Measurements from ENCODE around the gene DLGAP4.

DNA sequence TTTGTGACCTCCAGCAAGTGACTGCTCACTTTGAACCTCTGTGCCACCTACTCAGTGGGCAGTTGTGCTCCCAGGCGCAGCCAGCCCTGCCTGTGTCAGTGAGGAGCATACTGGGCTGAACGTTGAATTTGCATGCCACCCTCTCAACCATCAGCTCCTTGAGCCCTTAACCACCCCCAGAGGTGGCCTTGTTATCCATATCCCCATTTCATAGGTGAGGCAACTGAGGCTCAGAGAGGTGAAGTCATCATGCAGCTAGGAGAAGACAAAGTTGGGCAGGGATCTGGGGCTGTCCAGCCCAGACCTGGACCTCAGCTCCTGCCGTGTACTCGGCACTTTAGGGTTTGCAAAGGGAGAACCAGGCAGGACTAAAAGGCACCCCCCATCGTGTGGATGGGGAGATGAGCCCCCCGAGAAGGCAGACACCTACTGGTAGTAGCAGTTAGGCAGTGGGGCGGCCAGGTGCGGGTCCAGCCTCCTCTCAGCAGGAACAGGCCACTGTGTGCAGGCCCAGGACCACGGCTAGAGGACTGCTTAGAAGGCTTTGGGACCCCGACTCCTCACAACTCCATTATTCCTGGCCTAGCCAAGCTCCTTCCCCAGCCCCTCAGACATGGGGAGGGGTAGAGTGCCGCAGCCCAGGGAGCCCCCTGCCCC lies 134.4 kb downstream of the DLGAP4 start:
- TF ChIP-seq CBX3 (IDR thresholded peaks at IDR 0.05; ENCODE audit: borderline replicate concordance, low read depth) (no peak), KLF5 (IDR thresholded peaks at IDR 0.05; ENCODE audit: partially characterized antibody) (no peak), RUNX3 (IDR thresholded peaks at IDR 0.05; ENCODE audit: low read length) (no peak)

Data from GM12878 (cell line).